Vagina (tissue), 2 donors: ENCODE data around the gene C16orf87. TPM values are rescaled to one million over a fixed set of nuclear protein-coding genes. Genes with fewer than 3 reads are reported as not detected.

ENCODE experiments used
- DNase-seq, 2 donors: peaks; one replicate each; pipeline ENCODE4 v3.0.0-alpha.2; 2017; ENCODE audit errors: extremely low spot score in 2 of 2
- H3K27ac ChIP-seq: fragments of 200-600 bp; sonication (generic); one replicate; pipeline ENCODE4 v1.5.1; 2019
- H3K27me3 ChIP-seq: fragments of 200-600 bp; sonication (generic); one replicate; pipeline ENCODE4 v1.5.1; 2019
- H3K36me3 ChIP-seq, 2 donors: fragments of 200-600 bp; sonication (generic); one replicate each; pipeline ENCODE4 v1.5.1; 2017 to 2019
- H3K4me1 ChIP-seq: fragments of 200-600 bp; sonication (generic); one replicate; pipeline ENCODE4 v1.5.1; 2019
- H3K4me3 ChIP-seq, 2 donors: fragments of 200-600 bp; sonication (generic); 1 replicate in 1 of 2; 2 replicates in 1 of 2; pipeline ENCODE4 v1.5.1; 2016 to 2019
- H3K9me3 ChIP-seq: fragments of 200-600 bp; sonication (generic); one replicate; pipeline ENCODE4 v1.5.1; 2019
- POLR2A ChIP-seq, 2 donors: fragments of 450-650 bp; IDR thresholded peaks; one replicate each; pipeline ENCODE4 v1.6.1; 2017; ENCODE audit warnings: antibody characterized with exemption in 2 of 2, mild to moderate bottlenecking in 2 of 2, moderate library complexity in 2 of 2
- POLR2AphosphoS5 ChIP-seq, 2 donors: sonication (generic); formaldehyde crosslinking; IDR thresholded peaks; one replicate each; pipeline ENCODE4 v1.9.0; 2017; ENCODE audit warnings: antibody characterized with exemption in 2 of 2, mild to moderate bottlenecking in 2 of 2, low read depth in 1 of 2; ENCODE audit not compliant: insufficient read depth in 1 of 2
- intact Hi-C: fragments of 100-400 bp; cut with DNase I; formaldehyde crosslinking; loops from one replicate; pipeline ENCODE4 v1.15.1; 2023
- small RNA-seq: library from RNA; depleted of rRNA; stranded (forward); fragments of <200 nt; gene quantifications from one replicate; pipeline ENCODE3, GENCODE V24; 2016
- total RNA-seq: library from RNA; depleted of rRNA; stranded (reverse); fragments of >200 nt; gene quantifications from one replicate; pipeline ENCODE4 v1.2.3, GENCODE V29; 2016
- TF ChIP-seq, protein P1 (sequence below), 3 experiments: fragments of 450-650 bp in 2 of 3; fragments of 200-600 bp in 1 of 3; sonication (generic) in 1 of 3; IDR thresholded peaks; one replicate each; pipeline ENCODE4 v1.5.1; 2017 to 2019; ENCODE audit warnings: antibody characterized with exemption in 3 of 3, mild to moderate bottlenecking in 2 of 3, moderate library complexity in 2 of 3

C16orf87 gene
- total RNA-seq, 1 donor from 2014 or later: 7.9 TPM

GRCh38 chr16:46748775-46749705 lies 81.9 kb downstream of the C16orf87 start:
- H3K36me3 ChIP-seq: no peaks in the 10 kb centered on the region
- no peak overlapping the region for H3K27ac ChIP-seq
- H3K9me3 ChIP-seq: no peaks in the 10 kb centered on the region
- TF ChIP-seq POLR2A (IDR thresholded peaks at IDR 0.05) (no peak), POLR2AphosphoS5 (IDR thresholded peaks at IDR 0.05; ENCODE audit: insufficient read depth in 1 of 2, low read depth in 1 of 2) (no peak)
- TF ChIP-seq, protein P1, sequence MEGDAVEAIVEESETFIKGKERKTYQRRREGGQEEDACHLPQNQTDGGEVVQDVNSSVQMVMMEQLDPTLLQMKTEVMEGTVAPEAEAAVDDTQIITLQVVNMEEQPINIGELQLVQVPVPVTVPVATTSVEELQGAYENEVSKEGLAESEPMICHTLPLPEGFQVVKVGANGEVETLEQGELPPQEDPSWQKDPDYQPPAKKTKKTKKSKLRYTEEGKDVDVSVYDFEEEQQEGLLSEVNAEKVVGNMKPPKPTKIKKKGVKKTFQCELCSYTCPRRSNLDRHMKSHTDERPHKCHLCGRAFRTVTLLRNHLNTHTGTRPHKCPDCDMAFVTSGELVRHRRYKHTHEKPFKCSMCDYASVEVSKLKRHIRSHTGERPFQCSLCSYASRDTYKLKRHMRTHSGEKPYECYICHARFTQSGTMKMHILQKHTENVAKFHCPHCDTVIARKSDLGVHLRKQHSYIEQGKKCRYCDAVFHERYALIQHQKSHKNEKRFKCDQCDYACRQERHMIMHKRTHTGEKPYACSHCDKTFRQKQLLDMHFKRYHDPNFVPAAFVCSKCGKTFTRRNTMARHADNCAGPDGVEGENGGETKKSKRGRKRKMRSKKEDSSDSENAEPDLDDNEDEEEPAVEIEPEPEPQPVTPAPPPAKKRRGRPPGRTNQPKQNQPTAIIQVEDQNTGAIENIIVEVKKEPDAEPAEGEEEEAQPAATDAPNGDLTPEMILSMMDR (IDR thresholded peaks at IDR 0.05): no peak
- no peak for DNase-seq
- no peaks in the 10 kb centered on the region for H3K27me3 ChIP-seq
- intact Hi-C loops: no loop called here
- H3K4me1 ChIP-seq: no peaks in the 10 kb centered on the region
- no peak overlapping the region for H3K4me3 ChIP-seq

DNA sequence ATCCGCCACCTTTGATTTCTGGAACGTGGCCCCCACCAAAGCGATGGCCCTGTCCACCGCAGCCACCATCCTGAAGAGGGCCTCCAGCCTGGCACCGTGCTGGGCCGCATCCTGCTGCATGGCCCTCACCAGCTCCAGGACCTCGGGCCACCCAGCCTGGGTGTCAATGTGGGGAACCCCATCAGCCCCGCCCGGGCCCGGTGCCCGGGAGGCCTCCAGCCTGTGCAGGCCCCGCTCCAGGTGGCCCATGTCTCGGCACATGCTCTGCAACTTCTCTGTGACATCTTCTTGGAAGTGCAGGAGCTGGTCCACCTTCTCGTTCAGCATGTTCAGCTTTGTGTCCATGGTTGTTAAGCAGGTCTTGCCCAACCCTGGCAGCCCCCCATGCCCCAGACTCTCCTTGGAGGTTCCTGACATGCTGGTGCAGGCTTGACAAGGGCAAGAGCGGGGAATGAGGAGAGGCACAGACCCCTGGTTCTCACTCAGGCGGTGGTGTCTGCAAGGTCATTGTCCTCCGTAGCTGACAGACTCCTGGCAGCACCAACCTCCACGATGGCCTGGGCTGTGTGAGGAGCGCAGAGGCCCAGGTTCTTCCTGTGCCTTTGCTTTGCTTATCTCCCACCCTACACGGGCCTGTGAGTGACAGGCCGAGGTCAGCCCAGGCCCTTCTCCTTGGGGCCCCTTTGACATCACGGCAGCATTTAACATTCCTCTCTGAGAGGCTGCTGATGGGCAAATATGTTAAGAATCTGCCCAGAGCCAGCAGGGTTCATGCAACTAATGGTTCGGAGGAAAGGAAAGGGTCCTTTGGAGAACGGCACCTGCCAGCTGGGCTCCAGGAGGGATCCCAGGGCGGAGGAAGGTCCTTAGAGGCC lies 83.0 kb downstream of the C16orf87 start, which contains the start of gene MYLK3:
Gene MYLK3 (minus strand): TSS at position 568 of the 875 bp plus-strand sequence. CDS start 151 bp downstream, at position 417.
- DNase-seq: no peak
- intact Hi-C loops: no loop called here

DNA sequence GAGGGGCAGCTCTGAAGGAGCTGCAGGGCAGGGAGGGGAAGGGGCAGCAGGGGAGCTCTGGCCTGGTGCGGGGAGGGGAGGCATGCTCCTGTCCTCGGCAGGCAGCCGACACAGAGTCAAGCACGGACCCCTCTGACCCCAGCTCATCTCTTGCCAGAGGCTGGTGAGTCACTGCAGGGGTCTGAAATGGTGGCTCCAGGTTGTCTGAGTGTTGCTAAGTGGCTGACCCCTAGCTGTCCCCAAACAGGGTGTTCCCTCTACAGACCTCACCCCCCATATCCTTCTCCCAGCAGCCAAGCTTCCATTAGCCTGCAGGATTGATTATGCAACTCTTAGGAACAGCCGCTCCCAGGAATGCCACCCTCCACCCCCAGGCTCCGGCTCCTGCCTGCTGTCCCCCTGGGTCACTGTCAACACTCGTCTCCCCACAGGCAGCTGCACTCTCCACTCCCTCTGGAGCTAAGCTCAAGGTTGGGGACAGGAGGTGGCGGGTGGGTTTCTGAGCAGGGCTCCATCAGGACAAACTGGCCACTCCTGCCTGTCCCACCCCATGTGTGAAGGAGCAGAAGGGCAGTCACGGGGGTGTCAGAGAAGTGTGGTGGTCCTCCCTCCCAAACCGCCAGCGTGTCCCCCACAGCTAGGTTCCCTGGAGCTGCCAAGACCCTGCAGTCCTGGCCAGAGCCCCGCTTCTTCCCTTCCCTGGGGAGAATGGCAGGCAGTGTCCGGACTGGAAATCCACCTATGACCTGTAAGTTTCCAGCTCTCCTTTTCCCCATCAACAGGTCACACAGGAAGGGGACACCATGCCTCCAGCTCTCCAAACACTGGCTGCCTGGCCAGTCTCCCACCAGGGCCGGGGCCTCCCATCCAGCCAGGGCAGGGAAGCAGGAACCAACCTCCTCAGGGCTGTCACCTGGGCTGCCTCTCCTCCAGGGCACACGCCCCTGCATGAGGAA lies 83.9 kb downstream of the C16orf87 start:
- intact Hi-C loops: no loop called here
- Histone ChIP-seq H3K9me3 (no peaks in the 10 kb centered on the region), H3K27me3 (no peaks in the 10 kb centered on the region), H3K36me3 (no peaks in the 10 kb centered on the region), H3K27ac (no peak overlapping the region), H3K4me1 (no peaks in the 10 kb centered on the region), H3K4me3 (no peak overlapping the region)
- TF ChIP-seq POLR2AphosphoS5 (IDR thresholded peaks at IDR 0.05; ENCODE audit: insufficient read depth in 1 of 2, low read depth in 1 of 2) (no peak), POLR2A (IDR thresholded peaks at IDR 0.05) (no peak)
- TF ChIP-seq, protein P1 (IDR thresholded peaks at IDR 0.05): no peak
- DNase-seq: no peak

More for the DNA sequence above, 83.0 kb downstream of the C16orf87 start, which contains the start of gene MYLK3:
- Histone ChIP-seq H3K27ac (no peak within 1 kb of the TSS), H3K4me3 (no peak within 1 kb of the TSS), H3K36me3 (no peaks in the 10 kb centered on the region), H3K27me3 (no peaks in the 10 kb centered on the region), H3K9me3 (no peaks in the 10 kb centered on the region), H3K4me1 (no peaks in the 10 kb centered on the region)
- no peak for TF ChIP-seq POLR2A (IDR thresholded peaks at IDR 0.05)
- no peak for TF ChIP-seq POLR2AphosphoS5 (IDR thresholded peaks at IDR 0.05; ENCODE audit: insufficient read depth in 1 of 2, low read depth in 1 of 2)
- TF ChIP-seq, protein P1 (IDR thresholded peaks at IDR 0.05): no peak

Small RNAs within 50 kb of the gene (small RNA-seq; reads per million reads assigned to genes)
- gene AC007225.2: not detected

Other genes starting within 250 kb of the C16orf87 start
- 0.74 TPM for gene SHCBP1, start 209.8 kb downstream of the C16orf87 start, total RNA-seq
- gene VPS35, start 142.0 kb downstream of the C16orf87 start, total RNA-seq: 63.3 TPM
- gene ORC6, start 141.5 kb downstream of the C16orf87 start, total RNA-seq: 2.2 TPM
- 0.25 TPM for gene MYLK3, start 82.8 kb downstream of the C16orf87 start, total RNA-seq
- 18.4 TPM for gene GPT2, start 53.2 kb upstream of the C16orf87 start, total RNA-seq
- gene DNAJA2, start 142.5 kb upstream of the C16orf87 start, total RNA-seq: 38.3 TPM